HG02884 (cell line): ENCODE data around the gene CARD8.

Source experiments
- ATAC-seq: cut with Tn5 transposase; IDR thresholded peaks from one replicate; pipeline ENCODE4 v1.9.1; 2021; ENCODE audit warnings: mild to moderate bottlenecking, moderate library complexity; ENCODE audit not compliant: unreplicated experiment

CARD8 gene

DNA sequence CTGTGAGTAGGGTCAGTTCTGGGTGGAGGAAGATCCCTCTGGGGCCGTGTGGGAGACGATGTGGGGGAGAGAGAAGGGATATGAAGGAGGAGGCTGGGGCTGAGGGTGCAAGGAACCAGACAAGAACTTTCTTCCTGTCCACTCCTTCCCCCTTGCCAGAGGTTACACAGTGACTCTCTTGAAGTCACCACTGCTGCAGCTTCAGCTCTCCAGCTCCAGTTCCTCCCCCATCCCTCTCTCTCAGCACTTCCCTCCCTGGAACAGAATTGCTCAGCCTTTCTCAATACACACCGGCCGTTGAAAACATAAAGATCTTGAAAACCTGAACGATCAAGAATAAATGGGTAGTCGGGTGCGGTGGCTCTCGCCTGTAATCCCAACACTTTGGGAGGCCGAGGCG, 80.1 kb downstream of the CARD8 start:
- ATAC-seq: no peak

DNA sequence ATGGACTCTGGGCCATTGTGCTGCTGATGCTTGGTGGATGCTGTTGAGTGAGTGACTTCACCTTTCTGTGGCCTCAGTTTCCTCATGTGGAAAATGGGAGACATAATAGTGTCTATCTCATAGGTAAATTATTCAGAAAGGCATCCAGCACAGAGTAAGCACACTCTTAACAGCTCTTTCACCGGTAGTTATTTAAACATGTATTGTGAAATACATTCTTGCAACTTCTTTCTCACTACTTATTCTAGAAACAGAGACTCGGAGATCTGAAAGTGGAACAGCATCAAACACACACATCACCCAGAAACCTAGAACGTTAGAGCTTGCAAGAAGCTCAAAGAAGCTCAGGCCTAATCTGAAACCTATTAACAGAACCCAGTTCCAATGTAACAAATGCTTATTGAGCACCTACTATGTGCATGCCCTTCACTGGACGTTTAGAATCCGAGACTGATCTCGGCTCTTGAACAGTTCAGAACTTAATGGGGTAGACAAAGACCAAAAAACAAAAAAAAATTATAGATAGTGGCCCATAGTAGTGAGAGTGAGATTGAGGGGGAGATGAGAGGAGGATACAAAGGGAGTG, 81.2 kb downstream of the CARD8 start:
- ATAC-seq: no peak

DNA sequence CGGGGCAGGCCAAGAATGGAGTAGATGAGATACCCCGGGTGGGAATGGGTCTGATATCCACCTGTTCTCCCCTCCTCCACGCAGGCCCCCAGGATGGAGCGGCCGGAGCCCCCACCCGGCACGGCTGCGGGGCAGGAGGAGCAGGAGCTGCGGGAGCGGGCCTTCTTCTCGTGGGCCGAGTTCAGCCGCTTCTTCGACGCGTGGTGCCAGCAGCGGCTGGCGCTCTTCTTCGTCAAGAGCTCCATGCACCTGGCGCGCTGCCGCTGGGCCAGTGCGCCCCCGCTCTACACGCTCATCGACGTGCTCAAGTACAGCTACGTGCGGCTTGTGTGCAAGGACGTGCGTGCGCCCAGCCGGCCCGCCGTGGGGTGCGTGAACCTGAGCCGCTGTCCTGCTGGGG, 84.0 kb downstream of the CARD8 start:
- ATAC-seq: no peak

DNA sequence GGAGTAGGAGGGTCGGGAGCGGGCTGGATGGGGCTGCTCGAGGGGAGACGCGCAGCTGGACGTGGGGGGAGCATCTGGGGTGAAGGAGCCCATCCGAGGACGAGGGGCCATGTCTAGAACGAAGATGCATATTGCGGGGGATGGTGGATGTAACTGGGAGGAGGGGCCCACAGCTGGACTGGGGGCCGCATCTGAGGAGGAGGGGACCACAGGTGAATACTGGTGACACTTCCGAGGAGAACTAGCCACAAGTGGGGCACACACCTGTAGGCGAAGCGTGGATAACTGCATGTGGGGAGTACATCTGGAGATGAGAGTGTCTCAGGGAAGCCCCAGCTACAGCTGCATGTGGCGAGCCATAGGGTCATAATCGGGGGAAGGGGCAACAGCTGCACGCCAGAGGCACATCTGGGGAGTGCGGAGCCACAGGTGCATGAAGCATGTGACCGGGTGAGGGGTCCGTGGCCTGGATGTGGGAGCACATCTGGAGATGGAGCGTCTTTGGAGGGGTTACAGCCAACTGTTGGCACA, 84.8 kb downstream of the CARD8 start:
- ATAC-seq: no peak

DNA sequence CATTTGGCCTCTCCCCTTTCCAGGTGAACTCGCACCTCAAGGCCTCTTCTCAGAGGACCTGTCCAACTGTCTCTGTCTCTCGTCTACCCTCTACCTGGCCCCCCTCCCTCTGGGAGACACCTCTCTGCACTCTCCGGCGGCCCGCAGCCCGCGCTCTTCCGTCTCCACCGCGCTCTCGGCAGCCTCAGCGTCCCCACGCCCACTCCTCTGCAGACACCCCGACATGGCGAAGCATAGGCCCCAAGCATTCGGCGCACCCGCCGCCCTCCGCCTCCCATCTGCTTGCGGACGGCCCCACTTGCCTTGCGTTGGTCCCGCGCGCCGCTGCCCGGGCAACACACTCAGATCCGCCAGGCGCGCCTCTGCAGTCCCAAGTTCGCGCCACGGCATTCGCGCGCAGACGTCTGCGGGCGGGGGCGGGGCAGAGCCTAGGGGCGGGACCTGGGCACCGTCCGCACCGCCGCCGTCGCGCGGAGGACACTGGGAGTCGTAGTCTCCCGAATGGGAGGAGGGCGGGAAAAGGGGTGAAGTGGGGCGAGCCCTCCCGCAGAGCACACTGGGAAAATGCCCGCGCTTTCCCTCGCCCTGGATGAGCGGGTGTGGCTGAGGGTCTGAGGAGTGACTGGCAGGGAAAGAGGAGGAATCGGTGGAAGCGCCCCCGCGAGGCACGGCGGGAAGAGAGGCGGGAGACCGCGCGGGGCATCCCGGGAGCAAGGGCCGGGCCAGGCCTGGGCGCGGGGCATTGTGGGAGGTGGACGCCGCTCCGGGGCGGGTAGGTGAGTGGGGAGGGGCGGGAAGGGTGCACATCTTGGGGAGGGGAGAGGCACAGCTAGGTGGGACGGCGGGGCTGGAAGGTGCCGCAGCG, 85.5 kb downstream of the CARD8 start, which contains the start of the genes LIG1 and ZSWIM9:
Gene LIG1, minus strand, starts transcription at position 406 of the 865 bp plus-strand sequence. CDS start 4,778 bp downstream, outside the sequence.
Gene ZSWIM9, plus strand, starts transcription at position 742 of the 865 bp plus-strand sequence. CDS start 1,123 bp downstream, outside the sequence.
- peak; percentile 66 for ATAC-seq

DNA sequence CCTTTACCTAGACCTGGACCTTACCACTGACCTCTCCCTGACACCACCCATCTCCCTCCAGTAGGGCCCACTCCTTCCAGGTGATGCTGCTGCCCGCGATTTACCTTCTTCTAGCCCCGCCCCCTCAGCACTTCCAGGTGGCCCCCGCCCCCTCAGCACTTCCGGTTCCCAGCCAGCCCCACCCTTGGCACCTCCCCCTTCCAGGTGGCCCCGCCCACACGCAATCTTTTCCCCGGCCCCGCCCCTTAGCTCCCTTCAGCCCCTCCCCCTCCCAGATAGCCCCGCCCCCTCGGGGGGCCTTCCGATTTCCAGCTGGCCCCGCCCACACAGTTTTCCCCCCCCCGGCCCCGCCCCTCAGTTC, 86.2 kb downstream of the CARD8 start:
- ATAC-seq: peak; percentile 5

DNA sequence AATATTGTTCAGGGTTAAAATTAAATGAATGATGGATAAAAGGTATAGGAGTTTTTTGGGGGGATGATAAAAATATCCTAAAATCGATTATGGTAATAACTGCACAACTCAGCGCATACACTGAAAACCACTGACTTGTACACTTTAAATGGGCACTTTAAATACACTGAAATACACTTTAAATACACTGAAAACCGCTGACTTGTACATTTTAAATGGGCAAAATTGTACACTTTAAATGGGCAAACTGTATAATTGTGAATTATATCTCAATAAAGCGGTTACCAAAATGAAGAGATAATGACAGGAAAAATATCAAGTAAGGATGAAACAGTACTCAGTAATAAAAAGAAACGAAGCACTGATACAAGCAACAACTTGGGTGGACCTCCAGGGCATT, 87.0 kb downstream of the CARD8 start:
- ATAC-seq: no peak

DNA sequence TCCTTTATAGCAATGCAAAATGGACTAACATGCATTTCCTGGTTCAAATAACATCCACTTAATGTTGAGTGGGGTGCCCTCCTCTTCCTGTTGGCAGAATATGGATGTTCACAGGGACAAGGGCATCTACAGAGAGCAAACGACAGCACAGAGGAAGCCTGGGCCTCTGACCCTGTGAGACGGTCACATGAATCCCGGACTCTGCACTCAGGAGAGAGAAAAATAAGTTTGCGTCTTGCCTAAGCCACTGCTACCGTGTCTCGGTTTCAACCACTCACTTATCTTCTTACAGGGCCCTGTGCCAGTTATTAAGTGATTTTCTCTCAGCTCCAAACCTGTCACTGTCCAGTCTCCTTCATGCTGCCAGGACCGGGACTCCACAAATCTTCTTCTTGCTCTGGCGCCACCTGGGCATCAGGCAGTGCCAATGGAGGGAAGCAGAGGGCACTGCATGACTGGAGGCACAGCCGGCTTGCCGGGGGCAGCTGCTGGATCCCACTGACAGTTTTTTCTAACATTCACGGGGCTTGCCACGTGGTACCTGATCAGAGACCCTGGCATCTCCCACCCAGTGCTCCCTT, 97.4 kb downstream of the CARD8 start:
- no peak for ATAC-seq
